ENCODE data around the gene SDC1. TPM values are rescaled to one million over a fixed set of nuclear protein-coding genes. Genes with fewer than 3 reads are reported as not detected.

The SDC1 gene
- total and polyA plus RNA-seq, 2 of the 8 experiments (the other 6 are each of a cell fraction or from before 2014, with no cell fraction given) = 45.3 to 73.3 TPM

GRCh38 chr2:20225294-20226151 lies 593 bp upstream of the SDC1 start (continued):
- TF ChIP-seq YY1 (IDR thresholded peaks at IDR 0.05; ENCODE audit: low read depth, low read length) (peak; percentile 87), CREB1 (IDR thresholded peaks at IDR 0.05) (no peak; the same call in 1 of the 2 replicates), SP4 (IDR thresholded peaks at IDR 0.05; ENCODE audit: low read length) (0 out of 2 replicates have a peak, but pooled peaks have one; percentile 24), TAF7 (optimal IDR thresholded peaks at IDR 0.05; ENCODE audit: borderline replicate concordance, low read depth, low read length) (no peak), RBBP5 (IDR thresholded peaks at IDR 0.05; ENCODE audit: borderline replicate concordance, low read depth, low read length) (no peak; the same call in 1 of the 2 replicates), MAFK (IDR thresholded peaks at IDR 0.05; ENCODE audit: low read depth, low read length) (no peak), MAX (IDR thresholded peaks at IDR 0.05) (peak; percentile 83), SIN3A (conservative IDR thresholded peaks at IDR 0.05 in 1 of 2, IDR thresholded peaks at IDR 0.05 in 1 of 2; ENCODE audit: low read depth in 1 of 2, low read length in 2 of 2) (peak in 1 of 2 experiments; percentile 11; a peak in 1 of 4 replicates), TEAD4 (IDR thresholded peaks at IDR 0.05; ENCODE audit: low read depth, low read length) (no peak), CTBP2 (IDR thresholded peaks at IDR 0.05; ENCODE audit: borderline replicate concordance, insufficient read depth, insufficient read length, low read length) (no peak), CBX8 (IDR thresholded peaks at IDR 0.05; ENCODE audit: borderline replicate concordance, low read depth, low read length) (no peak), EGR1 (IDR thresholded peaks at IDR 0.05; ENCODE audit: borderline replicate concordance, low read depth, low read length) (0 out of 2 replicates have a peak, but pooled peaks have one; percentile 19), HDAC2 (IDR thresholded peaks at IDR 0.05; ENCODE audit: borderline replicate concordance in 1 of 2, low read depth in 2 of 2, low read length in 2 of 2) (peak; percentile 24 to 67; a peak in 1 of 4 replicates), CEBPB (IDR thresholded peaks at IDR 0.05; ENCODE audit: low read depth, low read length) (no peak)
